GM19463 (cell line): Measurements from ENCODE around the gene LST1.
"Not testable (repeated sequence)": the region's sequence is repeated elsewhere in the genome, so short reads cannot be mapped to it uniquely, and the experiment has no call there.

Experiments
- ATAC-seq: cut with Tn5 transposase; IDR thresholded peaks from one replicate; pipeline ENCODE4 v1.9.1; 2021; ENCODE audit warnings: mild to moderate bottlenecking, moderate library complexity; ENCODE audit not compliant: unreplicated experiment

The LST1 gene

DNA sequence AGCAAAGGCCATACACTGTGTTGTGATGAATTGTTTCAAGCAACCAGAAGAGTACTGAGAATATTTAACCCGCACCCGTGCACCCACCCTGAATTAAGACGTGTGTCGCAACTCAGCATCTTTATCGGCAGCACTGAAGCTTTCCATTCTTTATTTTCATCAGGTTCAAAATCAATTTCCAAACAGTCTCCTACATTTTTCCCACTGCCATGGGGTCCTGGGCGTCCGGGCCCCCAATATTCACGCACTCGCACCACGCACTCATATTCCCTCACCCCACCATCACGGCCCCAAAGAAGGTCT, 5.7 kb upstream of the LST1 start:
- no peak for ATAC-seq

DNA sequence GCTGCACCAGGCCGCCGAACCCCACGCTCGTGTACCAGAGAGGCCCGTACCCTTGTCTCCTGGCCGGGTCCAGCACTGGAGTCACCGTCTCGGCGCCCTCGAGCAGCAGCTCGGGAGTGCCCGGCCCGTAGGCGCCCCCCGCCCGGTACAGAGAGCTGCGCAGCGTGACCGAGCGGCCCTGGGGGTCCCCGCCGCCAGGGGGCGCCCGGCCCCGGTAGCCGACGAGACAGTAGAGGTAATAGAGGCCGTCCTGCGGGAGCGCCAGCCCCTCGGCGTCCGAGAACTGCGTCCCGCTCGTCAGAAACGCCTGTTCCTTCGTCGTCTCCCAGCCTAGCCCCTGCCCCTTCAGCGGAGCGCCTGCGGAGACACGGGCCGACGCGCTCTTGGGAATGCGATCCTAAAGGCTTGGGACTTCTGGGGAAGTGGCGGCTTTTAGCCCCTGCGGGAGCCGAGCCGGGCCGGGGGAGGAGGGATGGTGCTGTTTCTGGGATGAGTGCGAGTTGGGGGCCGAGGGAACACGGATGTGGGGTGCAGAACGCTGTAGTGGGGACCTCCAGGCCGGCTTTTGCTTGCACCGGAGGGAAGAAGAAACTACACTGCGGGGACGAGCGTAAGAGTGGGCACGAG, 5.2 kb upstream of the LST1 start:
- ATAC-seq, result no peak

DNA sequence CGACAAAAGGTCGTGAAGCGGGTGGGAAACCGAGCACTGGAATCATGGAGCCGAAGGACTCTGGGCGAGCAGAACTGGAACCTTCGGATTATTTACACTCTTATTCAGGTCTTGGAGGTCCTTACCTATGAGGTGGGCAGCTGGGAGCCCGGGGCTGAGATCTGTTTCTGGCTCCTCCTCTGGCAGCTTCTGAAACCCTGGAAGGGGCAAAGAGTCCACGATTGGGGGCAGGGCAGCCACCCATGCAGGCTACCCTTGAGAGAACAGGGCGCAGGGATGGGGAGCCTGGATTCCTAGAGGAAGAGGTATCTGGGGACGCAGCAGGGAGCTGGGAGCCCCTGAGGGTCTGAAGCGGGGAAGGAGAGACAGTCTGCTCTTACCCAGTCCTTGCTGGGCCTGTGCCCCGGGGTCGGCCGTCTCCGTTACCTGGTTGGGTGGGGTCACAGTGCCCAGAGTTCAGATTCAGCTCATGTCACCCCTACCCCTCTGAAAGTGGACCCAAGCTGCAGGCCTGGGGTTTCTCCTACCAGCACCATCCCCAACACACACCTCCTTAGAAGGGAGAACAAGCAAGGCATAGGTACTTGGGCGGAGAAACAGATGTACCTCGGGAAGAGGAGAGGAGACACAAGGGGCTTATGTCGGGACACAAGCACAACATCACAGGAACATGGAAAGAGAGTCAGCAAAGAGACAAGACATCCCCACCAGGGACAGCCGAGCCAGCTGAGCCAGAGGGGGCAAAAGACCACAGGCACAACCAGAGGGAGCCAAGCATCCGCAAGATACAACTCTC, 4.4 kb upstream of the LST1 start:
- ATAC-seq, result no peak

DNA sequence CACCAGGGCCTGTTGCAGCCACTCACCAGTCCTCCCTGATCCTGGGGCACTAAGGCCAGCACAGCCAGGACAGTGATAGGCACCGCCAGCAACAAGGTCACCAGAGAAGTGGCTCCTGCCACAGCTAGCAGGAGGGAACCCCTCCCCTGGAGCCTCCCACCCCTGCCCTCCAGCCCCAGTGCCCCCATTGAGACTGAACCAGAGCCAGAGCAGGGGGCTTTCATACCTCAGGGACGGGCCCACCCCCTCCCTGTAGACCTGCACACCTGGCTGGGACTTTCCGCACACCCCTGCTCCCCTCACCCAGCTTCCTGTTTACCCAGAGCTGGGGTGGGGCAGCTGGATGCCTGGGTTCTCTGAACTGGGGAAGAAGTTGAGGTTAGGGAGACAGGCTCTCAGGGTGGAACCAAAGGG, 3.8 kb upstream of the LST1 start, which contains the start of gene LTB:
TSS of gene LTB (minus strand) at position 195 of the 414 bp plus-strand sequence. CDS start at position 188, 7 bp downstream.
- no peak for ATAC-seq

DNA sequence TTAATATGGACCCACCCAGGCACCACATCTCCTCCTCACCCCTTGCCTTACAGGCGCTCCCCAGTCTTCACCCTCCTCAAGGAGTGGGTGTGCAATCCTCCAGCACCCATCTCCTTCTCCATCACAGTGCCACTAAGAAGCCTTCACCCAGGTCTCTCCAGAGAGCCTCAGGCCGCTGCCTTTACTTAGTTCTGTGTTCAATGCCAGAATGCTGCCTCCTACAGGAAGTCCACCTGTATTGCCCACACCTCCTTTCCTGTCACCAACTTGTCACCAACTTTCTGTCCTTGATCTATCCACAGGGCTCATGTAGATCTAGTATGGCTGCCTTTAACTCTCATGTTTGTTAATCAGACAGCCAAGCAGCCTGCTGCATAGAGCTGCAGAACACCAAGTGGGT, 586 bp upstream of the LST1 start:
- ATAC-seq, result no peak

DNA sequence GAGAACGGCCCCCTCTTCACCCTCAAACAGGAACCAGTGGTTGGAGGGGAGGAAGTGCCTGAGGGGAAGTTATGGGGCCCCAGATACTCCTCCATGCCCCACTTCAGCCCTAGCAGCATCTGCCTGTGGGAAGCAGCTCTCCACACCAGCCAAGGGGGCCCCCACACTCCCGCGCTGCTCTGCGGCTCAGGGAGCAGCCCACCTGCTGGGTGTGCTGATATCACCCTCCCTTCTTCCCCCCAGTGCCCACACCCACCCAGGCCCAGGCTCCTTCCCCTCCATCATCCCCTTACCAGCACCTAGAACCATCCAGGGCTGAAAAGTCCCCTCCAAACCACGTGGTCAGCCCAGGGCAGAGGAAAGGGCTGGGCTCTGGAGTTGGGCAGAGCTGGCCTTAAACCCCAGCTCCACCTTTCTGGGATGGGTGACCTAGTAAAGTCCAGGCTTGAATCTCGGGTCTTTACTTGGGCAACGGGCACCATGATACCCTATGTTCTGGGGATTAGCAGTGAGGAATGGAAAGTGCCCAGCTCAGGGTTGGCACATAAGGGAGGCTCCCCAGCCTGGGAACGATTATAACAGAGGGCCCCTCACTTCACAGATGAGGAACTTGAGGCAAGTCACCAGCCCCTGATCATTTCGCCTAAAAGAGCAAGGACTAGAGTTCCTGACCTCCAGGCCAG, 663 bp downstream of the LST1 start:
- no peak for ATAC-seq

DNA sequence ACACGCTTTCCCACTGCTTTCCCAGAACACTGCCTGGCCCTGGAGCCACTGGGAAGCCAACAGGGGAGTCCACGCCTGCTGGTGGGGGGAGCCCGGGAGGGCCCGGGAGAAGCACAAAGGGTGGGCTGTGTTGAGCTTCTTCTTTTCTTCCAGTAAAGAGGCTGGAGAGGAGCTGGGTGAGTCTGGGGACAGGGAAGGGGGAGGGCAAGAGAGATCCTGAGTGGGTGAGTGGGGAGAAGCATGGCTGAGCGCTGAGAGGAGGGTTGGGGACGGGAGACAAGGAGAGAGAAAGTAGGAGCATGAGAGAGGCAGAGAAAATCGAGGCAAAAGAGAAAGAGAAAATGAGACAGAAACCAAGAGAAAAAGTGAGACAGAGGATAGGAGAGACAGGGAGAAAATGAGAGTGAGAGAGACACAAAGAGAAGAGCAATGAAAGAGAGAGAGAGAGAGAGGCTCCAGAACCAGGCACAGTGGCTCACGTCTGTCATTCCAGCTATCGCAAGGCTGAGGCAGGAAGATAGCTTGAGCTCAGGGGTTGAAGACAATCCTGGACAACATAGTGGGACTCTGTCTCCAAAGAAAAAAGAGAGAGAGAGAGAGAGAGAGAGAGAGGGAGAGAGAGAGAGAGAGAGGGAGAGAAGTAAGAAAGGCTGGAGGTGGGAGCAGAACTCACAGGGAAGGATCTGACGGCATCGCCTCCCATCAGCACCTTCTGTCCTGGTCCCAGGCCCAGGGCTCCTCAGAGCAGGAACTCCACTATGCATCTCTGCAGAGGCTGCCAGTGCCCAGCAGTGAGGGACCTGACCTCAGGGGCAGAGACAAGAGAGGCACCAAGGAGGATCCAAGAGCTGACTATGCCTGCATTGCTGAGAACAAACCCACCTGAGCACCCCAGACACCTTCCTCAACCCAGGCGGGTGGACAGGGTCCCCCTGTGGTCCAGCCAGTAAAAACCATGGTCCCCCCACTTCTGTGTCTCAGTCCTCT, 2.0 kb downstream of the LST1 start:
- ATAC-seq, result no peak

DNA sequence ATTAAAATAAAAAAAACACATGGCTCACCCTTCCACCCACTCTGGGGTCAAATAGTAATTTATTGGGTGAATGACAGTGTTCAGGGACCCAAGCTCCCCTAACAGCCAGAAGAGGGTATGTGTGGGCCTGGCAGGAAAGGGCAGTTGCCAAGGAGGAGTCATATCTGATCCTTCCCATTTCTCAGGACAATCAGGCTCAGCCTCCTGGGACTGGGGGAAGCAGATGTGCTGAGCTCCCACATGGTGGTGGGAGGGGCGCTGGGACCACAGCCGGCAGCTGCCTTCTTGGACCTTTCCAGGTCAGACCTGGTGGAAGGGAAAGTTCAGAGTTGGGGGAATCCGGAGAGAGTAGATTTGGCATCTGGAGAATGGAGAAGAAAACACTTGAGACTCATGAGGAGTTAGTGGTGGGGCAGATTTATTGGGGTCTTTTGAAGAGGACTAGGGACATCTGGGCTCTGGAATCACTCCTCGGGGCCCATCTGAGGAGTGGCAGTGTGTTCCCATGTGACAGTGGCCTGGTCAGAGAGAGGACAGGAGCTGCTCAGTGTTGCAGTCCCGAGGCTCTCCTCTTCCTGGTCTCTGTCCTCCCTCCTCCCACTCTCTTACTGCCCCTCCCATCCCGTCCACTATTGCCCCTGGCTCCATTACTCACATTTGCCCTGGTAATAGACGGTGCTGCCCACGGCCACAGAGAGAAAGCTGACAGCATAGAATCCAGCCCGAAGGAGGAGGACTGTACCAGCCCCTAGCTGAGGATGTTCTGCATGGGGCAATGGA, 3.0 kb downstream of the LST1 start:
- ATAC-seq, result no peak

DNA sequence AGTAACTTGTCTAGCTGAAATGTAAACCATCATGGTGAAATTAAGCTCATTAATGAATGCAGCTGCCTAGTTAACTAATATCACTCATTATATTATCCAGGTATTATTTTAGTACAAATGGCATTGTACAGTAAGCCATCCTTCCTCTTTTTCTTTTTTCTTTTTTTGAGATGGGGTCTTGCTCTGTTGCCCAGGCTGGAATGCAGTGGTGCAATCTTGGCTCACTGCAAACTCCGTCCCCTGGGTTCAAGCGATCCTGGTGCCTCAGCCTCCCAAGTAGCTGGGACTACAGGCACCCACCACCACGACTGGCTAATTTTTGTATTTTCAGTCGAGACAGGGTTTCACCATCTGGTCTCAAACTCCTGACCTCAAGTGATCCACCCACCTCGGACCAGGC, 4.6 kb downstream of the LST1 start:
- ATAC-seq, result not testable (repeated sequence)

DNA sequence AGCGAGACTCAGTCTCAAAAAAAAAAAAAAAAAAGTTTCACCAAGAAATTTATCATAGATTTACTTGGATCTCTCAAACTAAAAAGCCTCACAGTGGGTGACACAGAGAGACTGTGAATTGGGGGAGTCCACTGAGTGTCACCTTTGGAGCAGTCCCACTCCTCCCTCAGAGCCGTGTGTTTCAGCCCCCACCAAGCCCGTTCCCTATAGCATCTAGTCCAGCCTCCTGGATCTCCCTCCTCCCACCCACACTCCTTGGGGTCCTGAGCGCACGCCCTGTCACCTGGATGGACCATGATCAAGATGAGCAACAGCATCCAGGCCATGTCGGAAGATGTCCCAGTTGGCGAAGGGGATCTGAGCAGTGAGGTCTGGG, 6.3 kb downstream of the LST1 start:
- no peak for ATAC-seq

DNA sequence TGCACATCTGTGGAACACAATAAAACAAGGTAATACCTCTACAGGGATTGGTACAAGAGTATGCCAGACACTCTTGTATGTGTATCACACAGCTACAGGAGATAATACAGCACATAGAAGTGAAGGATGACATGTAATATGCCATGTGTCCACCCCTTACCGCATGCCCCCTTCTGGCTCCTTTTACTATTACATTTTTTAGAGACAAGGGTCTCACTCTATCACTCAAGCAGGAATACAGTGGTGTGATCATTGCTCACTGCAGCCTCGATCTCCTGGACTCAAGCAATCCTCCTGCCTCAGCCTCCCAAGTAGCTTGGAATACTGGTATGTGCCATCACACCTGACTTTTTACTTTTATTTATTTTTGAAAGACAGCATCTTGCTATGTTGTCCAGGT, 10.9 kb downstream of the LST1 start:
- ATAC-seq, result no peak

DNA sequence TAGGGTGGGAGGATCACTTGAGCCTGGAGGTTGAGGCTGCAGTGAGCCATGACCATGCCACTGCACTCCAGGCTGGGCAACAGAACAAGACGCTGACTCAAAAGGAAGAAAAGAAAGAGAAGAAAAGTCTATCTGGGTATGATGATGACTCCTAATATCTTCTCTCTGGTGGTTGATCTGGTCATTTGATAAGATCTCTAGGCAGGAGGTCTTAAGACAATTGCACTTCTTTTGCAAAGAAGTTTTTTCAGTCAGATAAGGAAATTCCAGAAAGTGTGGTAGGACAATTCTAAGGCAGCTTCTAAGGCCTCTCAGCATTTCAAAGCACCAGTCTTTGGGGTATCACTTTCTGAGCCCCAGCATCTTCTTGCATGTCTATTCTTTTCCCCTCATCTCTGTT, 21.2 kb downstream of the LST1 start:
- no peak for ATAC-seq

DNA sequence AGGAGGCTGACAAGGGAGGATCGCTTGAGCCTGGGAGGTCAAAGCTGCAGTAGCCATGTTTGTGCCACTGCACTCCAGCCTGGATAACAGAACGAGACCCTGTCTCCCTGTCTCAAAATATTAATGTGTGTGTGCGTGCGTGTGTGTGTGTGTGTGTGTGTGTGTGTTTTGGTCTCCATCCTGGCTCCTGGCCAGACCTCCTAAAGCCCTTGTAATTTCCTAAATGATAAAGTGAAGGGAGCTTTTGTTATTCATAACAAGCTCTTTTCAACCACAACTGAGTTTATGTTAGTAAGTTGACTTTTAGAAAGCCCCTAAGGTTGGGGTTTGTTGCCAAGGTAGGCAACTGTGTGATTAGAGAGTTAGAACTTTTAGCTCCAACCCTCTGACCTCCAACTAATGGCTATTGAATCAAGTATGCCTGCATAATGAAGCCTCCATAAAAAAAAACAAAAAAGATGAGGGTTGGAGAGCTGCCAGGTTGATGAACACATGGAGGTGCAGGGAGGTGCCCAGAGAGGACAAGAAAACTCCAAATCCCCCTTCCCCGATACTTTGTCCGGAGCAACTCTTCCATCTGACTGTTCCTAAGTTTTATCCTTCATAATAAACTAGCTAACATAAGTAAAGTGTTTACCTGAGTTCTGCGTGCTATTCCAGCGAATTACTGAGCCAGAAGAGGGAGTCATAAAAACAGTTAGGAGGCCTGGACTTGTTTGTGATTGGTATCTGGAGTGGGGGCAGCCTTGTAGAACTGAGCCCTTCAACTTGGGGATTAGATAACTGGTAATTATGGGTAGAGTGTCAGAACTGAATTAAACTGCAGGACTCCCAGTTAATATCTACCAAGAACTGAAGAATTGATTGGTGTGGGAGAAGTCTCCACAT, 23.7 kb downstream of the LST1 start:
- ATAC-seq, result no peak

DNA sequence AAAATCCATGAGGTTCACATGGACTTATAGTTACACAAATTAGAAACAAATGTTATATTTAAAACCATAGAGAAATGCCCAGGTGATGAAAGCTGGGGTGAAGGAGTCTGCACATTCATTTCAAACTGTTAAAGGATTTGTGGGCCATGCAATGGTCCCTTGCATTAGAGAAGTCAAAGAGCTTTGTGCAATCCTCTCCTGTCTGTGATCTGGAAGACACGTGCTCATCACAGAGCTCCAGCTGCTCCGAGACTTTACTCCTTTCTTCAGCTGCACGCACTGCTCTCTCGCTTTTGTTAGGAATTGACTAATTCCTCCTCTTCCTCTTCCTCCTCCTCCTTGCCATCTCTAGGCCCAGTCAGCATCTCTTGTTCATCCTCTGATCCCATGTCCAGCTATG, 24.9 kb downstream of the LST1 start:
- ATAC-seq, result no peak

DNA sequence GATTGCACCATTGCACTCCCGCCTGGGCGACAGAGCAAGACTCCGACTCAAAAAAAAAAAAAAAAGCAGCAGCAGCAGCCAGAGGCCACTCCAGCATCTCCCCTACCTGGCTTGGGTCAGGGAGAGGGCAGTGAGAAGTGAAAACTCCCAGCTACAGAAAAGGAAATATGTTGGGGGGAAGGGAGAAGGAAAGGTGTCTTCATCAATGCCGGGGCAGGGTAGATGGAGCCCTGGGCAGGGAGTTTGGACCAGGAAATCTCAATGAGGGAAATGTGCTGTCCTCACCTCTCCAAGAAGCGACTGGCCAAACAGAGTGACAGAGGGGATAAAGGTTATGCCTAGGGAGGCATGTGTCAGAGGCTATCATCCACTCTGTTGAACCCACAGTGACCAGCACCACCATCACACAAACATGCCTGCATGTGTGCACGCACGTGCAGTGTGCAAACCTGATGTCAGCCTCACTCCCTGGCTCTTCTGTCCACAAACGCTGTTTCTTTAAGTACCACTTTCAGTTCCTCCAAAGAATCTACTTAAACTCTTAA, 28.1 kb downstream of the LST1 start:
- ATAC-seq, result no peak

DNA sequence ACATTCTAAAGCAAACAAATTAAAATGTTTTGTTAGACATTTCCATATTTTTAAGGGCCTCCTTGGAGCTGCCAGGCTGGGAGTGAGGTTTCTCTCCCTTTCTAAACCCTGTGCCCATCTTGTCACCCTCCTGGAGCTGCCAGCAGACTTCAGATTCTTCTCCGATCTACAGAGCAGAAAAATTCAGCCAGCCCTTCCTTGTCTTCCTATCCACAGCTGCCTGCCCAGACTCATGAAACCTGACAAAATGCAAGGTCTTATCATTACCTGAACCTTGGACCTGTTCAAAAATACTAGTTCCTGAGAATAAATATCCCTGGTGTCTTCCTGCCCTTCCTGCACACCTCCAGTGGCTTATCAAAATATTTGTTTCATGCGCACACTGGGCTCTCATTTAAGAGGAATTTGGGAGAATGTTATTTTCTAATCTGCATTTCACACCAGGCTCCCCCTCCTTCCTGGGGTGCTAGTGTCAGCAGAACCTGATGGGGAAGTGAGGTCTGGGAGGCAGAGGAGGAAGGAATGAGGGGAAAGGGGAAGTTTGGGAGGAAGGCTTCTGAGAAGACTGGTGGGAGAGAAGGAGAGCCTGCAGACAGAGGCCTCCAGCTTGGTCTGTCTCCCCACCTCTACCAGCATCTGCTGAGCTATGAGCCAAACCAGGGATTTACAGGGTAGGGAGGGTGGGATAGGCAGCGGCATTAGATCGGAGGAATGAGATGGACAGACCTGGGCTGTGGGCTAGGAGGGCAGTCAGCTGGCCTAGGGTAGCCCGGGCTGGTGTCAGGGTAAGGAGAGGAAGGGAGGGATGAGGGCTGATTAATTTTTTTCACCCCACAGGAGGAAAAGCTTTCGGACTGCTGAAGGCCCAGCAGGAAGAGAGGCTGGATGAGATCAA, 28.9 kb downstream of the LST1 start, which contains the start of gene AIF1:
TSS of gene AIF1 (plus strand) at position 551 of the 895 bp plus-strand sequence. CDS start at position 647, 96 bp downstream.
- ATAC-seq, result no peak

DNA sequence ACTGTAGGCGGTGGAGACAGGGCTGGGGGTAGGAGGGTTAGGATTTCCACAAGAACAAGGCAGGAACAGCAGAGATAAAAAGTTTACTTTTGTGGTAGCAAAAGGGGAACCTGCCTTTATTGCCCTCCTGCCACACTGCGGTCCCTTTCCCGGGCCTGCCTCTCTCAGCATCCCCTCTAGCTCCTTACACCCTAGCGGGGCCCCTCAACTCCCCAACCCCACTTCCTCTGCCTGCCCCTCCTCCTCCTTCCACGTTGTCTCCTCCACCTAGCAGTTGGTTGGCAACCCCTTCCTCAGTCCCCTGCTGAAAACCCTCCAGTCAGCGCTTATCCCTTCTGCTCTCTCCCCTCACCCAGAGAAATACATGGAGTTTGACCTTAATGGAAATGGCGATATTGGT, 29.7 kb downstream of the LST1 start:
- ATAC-seq, result no peak

DNA sequence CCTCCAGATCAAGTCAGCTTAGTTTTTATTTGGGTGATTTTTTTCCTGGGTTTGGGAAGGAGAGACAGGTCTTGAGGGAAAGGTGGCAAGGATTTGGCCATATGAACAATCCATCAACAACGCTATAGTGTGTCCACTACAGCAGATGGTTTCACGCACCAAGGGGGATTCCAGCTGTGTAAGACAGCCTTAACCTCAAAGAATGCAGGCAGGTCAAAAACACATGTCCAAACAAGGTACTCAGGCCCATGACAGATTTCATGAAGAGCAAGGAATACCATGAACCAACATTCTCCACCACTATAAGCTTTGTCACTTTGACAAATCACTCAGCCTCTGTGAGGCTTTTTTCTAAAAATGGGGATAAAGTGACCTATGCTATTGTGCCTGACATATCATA, 30.9 kb downstream of the LST1 start:
- ATAC-seq, result no peak
